ENCODE data around the gene SLC35F4. TPM values are rescaled to one million over a fixed set of nuclear protein-coding genes. Genes with fewer than 3 reads are reported as not detected.

Gene SLC35F4
- total and polyA plus RNA-seq, 10 of the 15 experiments (the other 5 are each of a cell fraction or from before 2014, with no cell fraction given) = 0.06 to 0.30 TPM; not detected in 8

DNA sequence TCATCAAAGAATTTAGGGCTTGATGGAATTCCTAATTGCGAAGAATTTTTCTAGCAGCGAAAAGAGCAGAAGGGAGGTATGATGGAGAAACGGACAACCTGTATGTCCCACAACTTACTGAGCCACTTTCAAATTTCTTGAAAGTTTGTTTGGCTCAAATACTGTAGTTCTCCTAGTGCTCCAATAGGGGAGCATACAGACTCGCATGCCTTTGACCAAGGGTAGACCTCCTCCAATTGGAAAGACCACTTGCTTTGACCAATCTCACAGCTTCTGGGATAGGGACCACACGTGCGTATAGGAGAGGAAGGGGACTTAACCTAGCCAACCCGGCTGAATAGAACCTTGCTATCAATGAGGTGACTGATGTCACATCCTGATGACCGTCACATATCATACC is 28.6 kb downstream of the SLC35F4 start (continued):
- TF ChIP-seq, protein P1, sequence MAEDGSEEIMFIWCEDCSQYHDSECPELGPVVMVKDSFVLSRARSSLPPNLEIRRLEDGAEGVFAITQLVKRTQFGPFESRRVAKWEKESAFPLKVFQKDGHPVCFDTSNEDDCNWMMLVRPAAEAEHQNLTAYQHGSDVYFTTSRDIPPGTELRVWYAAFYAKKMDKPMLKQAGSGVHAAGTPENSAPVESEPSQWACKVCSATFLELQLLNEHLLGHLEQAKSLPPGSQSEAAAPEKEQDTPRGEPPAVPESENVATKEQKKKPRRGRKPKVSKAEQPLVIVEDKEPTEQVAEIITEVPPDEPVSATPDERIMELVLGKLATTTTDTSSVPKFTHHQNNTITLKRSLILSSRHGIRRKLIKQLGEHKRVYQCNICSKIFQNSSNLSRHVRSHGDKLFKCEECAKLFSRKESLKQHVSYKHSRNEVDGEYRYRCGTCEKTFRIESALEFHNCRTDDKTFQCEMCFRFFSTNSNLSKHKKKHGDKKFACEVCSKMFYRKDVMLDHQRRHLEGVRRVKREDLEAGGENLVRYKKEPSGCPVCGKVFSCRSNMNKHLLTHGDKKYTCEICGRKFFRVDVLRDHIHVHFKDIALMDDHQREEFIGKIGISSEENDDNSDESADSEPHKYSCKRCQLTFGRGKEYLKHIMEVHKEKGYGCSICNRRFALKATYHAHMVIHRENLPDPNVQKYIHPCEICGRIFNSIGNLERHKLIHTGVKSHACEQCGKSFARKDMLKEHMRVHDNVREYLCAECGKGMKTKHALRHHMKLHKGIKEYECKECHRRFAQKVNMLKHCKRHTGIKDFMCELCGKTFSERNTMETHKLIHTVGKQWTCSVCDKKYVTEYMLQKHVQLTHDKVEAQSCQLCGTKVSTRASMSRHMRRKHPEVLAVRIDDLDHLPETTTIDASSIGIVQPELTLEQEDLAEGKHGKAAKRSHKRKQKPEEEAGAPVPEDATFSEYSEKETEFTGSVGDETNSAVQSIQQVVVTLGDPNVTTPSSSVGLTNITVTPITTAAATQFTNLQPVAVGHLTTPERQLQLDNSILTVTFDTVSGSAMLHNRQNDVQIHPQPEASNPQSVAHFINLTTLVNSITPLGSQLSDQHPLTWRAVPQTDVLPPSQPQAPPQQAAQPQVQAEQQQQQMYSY (CRISPR knock-in tag; IDR thresholded peaks at IDR 0.05) = no peak
- TF ChIP-seq NBN (IDR thresholded peaks at IDR 0.05) = no peak
- TF ChIP-seq EP300 (IDR thresholded peaks at IDR 0.05; ENCODE audit: borderline replicate concordance in 1 of 2, control insufficient read depth in 1 of 2, low read depth in 2 of 2, low read length in 2 of 2) = no peak
- no peak for TF ChIP-seq RBBP5 (conservative IDR thresholded peaks at IDR 0.05)
- TF ChIP-seq DPF2 (IDR thresholded peaks at IDR 0.05) = no peak
- no peak for TF ChIP-seq ZNF384 (IDR thresholded peaks at IDR 0.05; ENCODE audit: borderline replicate concordance, low read depth, low read length)
- TF ChIP-seq, protein P2, sequence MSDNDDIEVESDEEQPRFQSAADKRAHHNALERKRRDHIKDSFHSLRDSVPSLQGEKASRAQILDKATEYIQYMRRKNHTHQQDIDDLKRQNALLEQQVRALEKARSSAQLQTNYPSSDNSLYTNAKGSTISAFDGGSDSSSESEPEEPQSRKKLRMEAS (IDR thresholded peaks at IDR 0.05; ENCODE audit: low read depth, low read length) = no peak
- TF ChIP-seq, protein P3, sequence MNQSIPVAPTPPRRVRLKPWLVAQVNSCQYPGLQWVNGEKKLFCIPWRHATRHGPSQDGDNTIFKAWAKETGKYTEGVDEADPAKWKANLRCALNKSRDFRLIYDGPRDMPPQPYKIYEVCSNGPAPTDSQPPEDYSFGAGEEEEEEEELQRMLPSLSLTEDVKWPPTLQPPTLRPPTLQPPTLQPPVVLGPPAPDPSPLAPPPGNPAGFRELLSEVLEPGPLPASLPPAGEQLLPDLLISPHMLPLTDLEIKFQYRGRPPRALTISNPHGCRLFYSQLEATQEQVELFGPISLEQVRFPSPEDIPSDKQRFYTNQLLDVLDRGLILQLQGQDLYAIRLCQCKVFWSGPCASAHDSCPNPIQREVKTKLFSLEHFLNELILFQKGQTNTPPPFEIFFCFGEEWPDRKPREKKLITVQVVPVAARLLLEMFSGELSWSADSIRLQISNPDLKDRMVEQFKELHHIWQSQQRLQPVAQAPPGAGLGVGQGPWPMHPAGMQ (IDR thresholded peaks at IDR 0.05; ENCODE audit: borderline replicate concordance) = no peak
- no peak for TF ChIP-seq CBX5 (IDR thresholded peaks at IDR 0.05; ENCODE audit: low read depth)
